M059J (cell line): ENCODE data around the gene XYLT2. TPM values are rescaled to one million over a fixed set of nuclear protein-coding genes. Genes with fewer than 3 reads are reported as not detected.

ENCODE experiments used
- DNase-seq: peaks from one replicate; pipeline ENCODE4 v3.0.0-alpha.2; 2012; ENCODE audit warnings: low read depth
- total RNA-seq: library from RNA; depleted of rRNA; stranded (reverse); fragments of >200 nt; shearing (Covaris generic); gene quantifications from 2 replicates; pipeline ENCODE4 v1.2.3, GENCODE V29; 2014

XYLT2 gene
- total RNA-seq, 1 experiment from 2014 or later: 37.4 TPM

DNA sequence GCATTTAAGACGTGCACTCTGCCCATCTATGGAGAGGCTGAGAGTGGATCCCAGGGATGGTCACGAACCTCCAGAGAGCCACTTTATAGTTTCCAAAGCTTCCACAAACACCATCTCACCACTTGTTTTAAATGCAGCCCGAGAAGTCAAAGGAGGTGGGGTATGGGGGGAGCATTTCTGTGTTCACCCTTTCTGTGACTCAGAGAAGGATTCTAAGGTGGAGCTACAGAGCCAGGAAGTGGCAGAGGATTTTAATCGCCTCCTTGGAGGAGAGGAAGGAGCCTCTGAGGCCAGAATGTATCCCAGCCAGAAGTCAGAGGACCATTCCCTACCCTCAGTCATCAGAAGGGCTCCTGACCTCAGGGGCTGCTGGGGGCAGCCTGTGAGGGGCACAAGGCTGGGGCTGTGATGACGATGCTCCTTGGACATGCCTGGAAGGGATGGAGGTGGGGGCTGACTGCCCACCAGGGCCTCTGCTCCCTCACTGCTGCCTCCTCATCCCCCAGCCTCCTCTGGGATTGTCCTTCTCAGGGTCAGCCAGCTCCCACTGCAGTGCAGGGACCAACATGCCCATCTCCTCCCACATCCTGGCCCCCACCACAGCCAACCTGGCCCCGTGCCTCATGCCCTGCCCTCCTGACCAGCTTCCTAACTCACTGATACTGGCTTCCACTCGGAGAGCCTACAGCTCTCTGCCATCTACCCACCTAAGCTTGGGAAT lies 2.8 kb downstream of the XYLT2 start:
- DNase-seq: peak; percentile 72

DNA sequence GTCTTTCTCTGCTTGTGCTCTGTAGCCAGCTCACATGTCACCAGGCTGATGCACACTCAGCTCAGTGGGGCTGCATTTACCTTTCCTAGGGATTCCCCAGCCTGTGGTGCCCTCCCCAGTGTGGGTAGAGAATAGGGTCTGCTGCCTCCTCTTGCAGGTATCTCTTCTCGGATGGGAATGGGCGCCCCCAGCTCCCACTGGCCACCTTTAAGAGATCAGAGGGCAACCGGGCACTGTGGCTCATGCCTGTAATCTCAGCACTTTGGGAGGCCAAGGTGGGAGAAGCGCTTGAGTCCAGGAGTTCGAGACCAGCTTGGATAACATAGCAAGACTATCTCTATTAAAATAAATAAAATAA lies 3.3 kb downstream of the XYLT2 start:
- DNase-seq: no peak

DNA sequence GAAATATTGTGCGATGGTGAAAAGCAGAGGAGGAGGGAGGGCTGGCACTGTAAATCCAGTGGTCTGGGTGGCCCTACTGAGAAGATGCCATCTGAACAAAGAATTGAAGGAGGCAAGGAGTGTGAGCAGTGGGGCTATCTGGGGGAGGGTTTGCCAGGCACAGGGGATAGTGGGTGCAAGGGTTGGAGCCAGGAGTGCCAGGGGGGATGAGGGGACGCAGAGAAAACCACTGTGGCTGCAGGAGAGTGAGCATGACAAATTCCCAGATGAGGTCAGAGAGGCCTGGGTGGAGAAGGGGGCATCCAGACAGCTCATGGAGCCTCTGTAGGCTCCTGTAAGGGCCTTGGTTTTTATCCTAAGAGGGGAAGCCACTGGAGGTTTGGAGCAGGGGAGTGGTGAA lies 4.8 kb downstream of the XYLT2 start:
- no peak for DNase-seq

DNA sequence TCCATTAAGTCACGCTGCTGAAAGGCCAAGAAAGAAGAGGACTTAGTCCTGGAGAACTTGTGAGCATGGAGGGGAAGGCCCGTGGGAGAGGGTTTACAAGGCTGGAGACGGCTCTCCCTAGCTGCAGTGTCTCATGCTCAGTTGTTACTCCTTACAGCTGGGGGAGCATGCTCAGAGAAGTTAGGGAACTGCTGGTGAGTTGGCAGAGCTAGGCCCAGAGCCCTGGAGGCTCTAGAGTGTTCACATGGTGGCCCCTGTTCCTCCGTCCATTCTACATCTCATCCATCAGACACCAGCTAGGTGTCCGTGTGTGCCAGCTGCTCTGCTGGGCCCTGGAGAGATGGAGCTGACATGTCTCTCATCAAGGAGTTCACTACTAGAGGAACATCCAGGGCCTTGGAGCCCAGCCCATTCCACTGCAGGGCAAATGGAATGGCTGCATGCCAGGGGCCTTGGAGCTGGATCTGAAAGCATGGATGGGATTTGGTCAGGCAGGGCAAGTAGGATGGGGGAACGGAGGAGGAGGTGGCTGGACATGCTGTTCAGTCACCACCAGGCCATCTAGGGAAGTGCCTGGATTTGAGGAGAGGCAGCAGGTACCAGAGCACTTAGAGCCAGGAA lies 6.3 kb downstream of the XYLT2 start:
- peak; percentile 35 for DNase-seq

DNA sequence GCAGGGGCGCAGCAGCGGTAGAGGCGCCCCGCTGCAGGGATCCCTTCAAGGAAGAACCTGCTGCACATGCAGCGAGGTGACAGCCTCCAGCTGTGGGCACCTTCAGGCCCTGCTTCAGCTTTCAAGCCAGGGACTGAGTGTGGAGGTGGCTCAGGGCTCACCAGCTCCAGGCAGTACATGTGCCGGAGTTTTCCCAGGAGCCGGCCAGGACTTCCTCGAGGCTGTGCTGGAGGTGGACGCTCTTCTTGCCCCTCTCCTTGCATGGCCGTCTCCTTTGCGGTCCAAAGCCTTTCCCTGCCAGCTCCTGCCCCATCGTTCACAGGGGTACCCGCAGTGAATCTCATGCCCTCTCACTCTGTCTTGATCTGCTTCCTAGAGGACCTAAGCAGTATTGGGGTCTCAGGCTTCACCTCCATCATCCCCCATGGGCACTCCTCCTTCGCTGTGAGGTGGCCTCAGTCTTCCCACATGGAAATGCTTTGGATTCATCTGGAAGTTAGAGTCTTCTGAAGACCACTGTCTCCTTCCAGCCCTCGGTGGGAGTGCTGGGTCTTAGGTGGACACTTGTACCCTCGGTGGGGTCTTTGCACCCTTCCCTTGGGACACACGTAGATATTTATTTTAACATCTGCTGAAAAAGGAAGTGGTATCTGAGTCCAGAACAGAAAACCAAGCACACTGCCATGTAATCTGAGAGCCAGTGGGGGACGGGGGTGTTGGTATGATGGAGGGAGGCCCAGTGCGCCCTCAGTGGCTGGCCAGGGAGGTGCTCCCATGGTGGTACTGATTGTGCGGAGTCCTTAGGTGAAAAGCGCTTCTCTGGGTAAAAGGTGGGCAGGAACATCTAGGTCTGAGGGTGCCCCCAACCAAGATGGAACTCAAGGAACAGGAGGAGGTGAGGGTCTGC lies 7.0 kb downstream of the XYLT2 start:
- DNase-seq: no peak

DNA sequence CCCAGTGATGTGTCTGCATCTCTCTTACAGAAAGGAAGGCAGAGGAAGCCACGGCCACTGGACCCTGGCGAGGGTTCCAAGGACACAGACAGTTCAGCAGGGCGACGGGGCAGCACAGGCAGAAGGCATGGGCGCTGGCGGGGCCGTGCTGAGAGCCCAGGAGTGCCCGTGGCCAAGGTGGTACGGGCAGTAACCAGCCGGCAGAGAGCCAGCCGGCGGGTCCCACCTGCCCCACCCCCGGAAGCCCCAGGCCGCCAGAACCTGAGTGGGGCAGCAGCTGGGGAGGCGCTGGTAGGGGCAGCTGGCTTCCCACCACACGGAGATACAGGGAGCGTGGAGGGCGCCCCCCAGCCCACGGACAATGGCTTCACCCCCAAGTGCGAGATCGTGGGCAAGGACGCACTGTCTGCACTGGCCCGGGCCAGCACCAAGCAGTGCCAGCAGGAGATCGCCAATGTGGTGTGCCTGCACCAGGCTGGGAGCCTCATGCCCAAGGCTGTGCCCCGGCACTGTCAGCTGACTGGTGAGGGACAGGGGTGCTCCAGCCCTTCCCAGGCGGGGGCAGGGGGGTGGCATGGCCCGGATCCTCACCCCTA lies 7.8 kb downstream of the XYLT2 start:
- DNase-seq: no peak

DNA sequence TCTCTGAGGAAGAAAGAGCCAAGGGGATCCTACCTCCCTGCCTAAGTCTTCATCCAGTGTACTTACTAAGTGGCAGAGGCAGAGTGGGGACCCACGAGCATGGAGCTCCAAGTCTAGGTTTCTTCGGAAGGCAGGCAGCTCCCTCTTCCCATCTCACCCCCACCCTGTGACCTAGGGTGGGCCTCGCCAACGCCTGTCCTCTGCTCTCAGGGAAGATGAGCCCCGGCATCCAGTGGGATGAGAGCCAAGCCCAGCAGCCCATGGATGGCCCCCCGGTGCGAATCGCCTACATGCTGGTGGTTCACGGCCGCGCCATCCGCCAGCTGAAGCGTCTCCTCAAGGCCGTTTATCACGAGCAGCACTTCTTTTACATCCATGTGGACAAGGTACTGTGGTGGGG lies 8.3 kb downstream of the XYLT2 start:
- DNase-seq: no peak

DNA sequence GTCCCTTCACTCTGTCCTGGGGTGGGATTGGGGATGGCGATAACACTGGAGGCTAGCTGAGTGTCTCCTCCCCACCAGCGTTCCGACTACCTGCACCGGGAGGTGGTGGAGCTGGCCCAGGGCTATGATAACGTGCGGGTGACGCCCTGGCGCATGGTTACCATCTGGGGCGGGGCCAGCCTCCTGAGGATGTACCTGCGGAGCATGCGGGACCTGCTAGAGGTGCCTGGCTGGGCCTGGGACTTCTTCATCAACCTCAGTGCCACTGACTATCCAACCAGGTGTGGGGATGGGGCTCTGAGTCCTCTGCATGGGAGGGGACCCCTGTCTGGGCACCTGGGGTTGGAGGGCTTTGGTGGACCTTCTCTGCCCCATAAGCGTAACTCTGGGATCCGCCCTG lies 8.8 kb downstream of the XYLT2 start:
- no peak for DNase-seq

DNA sequence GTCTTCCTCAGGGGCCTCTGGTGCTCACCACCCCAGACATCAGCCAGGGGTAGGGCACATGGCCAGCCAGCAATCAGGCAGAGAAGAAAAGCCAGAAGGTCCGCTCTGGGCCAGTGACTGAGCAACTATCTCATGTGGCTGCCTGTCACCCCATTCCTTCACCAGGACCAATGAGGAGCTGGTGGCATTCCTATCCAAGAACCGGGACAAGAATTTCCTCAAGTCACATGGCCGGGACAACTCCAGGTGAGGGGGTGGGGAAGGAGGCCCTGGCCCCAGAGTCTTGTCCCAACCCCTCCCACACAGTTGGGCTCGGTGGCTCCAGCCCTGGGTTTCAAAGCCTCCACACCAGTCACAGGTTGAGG lies 9.4 kb downstream of the XYLT2 start:
- no peak for DNase-seq

DNA sequence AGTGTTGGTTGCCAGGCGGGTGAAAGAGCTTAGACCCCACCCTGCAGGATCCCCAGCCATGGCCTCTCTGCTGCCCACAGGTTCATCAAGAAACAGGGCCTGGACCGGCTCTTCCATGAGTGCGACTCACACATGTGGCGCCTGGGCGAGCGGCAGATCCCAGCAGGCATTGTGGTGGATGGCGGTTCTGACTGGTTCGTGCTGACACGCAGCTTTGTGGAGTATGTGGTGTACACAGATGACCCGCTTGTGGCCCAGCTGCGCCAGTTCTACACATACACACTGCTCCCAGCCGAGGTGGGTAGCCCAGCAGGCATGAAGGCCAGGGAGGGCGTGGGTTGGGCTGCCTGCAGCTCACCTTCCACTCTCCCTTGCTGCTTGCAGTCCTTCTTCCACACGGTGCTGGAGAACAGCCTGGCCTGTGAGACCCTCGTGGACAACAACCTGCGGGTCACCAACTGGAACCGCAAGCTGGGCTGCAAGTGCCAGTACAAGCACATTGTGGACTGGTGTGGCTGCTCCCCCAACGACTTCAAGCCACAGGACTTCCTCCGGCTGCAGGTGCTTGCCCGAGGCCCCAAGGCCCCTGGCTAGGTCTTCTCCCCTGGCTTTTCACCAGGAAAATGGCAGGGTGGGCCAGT lies 9.9 kb downstream of the XYLT2 start:
- no peak for DNase-seq

DNA sequence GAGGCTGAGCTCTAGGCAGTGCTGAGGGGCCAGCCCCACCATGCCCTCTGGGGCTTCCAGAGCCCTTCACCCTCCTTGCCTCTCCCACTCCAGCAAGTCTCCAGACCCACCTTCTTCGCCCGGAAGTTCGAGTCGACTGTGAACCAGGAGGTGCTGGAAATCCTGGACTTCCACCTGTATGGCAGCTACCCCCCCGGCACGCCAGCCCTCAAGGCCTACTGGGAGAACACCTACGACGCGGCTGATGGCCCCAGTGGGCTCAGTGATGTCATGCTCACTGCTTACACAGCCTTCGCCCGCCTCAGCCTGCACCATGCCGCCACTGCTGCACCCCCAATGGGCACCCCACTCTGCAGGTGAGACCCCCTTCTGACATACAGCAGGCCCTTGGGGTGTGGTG lies 10.5 kb downstream of the XYLT2 start:
- DNase-seq: no peak

DNA sequence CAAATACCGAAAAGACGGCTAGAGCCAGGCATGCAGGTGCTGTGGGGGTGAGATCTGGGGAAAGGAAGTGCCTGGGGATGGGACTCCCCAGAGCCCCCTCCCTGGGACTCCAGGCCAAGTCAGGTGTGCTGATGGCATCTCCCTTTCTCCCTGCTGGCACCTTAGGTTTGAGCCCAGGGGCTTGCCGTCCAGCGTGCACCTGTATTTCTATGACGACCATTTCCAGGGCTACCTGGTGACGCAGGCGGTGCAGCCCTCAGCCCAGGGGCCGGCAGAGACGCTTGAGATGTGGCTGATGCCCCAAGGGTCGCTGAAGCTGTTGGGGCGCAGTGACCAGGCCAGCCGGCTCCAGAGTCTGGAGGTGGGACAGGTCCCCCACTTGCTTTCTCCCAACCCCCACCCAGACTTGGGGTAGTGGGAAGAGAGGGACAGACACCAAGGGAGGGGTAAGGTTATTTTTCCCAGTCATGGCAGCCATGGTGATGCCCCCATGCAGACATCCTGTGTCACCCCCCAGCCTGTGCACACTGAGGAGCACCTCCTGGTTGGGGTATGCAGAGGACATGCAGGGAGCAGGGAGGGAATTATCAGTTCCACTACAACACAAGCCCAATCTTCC lies 11.1 kb downstream of the XYLT2 start:
- DNase-seq: no peak

DNA sequence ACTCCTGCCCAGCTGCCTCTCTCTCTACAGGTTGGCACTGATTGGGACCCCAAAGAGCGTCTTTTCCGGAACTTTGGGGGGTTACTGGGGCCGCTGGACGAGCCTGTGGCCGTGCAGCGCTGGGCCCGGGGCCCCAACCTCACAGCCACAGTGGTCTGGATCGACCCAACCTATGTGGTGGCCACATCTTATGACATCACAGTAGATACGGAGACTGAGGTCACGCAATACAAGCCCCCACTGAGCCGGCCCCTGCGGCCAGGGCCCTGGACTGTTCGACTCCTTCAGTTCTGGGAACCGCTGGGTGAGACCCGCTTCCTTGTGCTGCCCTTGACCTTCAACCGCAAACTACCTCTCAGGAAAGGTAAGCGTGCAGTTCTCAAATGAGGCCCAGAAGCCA lies 12.3 kb downstream of the XYLT2 start:
- DNase-seq: no peak

DNA sequence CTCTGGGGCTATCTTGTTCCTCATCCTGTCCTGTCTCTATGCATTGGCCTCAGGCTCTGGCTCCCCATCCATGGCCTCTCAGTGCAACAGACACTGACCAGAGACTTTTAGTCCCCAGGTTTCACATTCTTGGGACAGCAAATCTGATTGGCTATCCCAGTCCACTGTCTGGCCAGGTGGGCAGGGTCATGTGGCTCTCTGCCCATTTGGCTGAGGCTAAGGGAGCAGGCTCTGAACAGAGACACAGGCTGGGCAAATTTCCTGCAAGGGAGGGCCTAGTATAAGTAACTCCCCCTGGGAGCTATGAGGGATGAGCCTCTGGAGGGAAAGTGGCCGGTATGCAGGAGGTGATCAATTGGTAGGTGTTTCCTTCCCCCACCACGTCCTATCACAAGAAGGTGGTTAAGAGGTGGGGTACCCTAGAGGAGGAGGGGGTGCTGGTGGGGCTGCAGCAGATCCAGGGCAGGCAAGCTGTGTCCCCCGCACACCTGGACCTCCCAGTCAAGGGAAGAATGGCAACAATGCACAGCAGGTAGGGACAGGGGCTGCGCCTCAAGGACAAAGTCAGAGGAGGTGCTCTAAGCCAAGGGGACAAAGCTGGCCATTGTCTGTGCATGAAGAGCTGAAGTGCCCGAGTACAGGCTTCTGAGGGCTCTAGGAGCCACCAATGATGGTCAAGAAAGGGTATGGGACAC lies 13.2 kb downstream of the XYLT2 start:
- no peak for DNase-seq

DNA sequence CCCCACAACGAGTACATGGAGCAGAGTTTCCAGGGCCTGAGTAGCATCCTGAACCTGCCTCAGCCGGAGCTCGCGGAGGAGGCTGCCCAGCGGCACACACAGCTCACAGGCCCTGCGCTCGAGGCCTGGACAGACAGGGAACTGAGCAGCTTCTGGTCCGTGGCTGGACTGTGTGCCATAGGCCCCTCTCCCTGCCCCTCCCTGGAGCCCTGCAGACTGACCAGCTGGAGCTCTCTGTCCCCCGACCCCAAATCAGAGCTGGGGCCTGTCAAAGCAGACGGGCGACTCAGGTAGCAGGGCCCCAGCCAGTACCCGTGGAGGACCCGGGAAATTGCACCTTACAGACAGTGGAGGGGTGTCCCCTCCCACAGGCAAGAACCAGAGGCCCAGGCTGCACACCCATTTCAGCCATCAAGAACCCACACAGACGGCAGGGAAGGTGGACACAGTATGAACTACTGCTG lies 14.1 kb downstream of the XYLT2 start:
- DNase-seq: no peak

DNA sequence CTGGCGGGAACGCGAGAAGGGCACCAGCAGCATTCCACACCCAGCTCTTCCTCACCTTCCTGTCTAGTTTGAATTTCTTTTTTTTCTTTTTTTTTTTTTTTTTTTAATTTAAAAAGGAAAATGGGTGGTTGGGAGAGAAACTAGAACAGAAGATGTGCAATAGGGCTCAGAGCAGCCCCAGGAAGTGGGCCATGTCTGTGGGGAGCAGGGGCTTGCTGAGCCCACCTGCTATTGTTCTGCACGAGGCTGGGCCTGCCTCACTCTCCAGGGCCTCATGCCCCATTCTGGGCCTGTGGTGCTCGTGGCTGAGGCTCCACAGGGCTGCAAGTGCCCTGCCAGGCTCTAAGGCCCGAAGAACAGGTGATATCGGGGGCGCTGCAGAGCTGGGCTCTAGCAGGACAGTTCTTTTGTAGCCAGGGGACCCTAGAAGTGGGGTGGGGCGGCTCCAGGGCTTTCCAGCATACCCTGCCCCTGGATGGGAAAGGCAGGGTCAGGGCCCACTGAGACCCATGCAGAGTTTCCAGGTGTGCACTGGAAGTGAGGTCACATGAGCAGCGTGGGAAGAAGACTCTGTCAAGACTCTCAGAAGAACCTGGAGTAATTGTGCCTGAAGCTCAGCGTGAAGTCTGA lies 14.7 kb downstream of the XYLT2 start:
- no peak for DNase-seq

DNA sequence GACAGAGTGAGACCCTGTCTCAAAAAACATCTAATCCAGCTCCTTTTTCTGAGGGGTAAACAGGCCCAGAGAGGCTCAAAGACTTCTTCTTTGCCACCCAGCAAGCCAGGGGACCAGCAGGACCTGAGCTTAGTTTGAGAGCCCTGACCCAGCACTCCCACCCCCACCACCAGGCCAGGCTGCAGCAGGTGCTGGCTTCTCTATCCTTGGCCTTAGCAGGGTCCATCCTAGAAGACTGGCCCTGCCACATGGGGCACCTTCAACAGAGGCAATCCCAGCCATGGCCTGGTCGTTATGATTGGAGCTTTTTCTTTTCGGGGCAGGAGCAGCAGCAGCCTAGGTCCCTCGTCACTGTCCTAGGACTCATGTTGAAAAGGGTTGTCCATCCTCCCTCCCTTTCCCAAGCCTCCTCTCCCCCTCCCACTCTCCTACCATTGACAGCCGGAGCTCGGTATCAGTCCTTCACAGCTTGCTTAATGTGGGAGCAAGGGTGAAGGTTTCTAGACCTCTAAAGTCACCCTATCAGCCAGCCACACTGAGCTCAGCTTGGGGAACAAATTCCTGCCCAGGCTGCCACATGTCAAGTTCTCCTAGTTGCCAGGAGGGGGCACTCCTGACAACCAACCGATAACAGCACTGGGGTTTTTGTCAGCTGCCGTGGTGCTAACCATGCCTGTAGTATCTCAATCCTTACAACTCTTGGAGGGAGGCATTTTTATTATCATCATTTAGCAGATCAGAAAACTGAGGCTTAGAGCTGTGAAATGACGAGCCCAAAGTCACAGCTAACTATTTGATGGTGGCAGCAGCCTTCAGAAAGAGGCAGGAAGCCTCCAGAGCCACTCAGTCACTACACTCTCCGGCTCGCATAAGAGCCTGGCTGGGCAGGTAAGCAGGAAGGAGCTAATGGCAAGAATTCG lies 15.9 kb downstream of the XYLT2 start:
- DNase-seq: peak; percentile 57

DNA sequence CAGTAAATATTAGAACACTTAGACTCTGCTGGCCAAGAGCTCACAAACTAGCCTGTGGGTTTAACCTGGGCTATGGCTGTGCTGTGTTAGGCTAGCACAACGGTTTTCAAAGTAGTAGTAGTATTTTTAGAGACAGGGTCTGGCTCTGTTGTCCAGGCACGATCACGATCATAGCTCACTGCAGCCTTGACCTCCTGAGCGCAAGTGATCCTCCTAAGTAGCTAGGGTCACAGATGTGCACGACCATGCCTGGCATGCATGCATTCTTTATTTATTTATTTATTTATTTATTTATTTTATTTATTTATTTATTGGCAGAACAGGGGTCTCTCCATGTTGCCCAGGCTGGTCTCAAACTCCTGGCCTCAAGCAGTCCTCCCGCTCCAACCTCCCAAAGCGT lies 16.7 kb downstream of the XYLT2 start:
- no peak for DNase-seq
